HG02970 (cell line): ENCODE data around the gene TRIM48.
"Not testable (repeated sequence)": the region's sequence is repeated elsewhere in the genome, so short reads cannot be mapped to it uniquely, and the experiment has no call there.

ENCODE experiments used
- ATAC-seq: cut with Tn5 transposase; IDR thresholded peaks from one replicate; pipeline ENCODE4 v1.9.1; 2021; ENCODE audit warnings: mild to moderate bottlenecking, moderate library complexity, moderate number of reproducible peaks; ENCODE audit not compliant: unreplicated experiment, low FRiP score

The TRIM48 gene, protein sequence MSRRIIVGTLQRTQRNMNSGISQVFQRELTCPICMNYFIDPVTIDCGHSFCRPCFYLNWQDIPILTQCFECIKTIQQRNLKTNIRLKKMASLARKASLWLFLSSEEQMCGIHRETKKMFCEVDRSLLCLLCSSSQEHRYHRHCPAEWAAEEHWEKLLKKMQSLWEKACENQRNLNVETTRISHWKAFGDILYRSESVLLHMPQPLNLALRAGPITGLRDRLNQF

DNA sequence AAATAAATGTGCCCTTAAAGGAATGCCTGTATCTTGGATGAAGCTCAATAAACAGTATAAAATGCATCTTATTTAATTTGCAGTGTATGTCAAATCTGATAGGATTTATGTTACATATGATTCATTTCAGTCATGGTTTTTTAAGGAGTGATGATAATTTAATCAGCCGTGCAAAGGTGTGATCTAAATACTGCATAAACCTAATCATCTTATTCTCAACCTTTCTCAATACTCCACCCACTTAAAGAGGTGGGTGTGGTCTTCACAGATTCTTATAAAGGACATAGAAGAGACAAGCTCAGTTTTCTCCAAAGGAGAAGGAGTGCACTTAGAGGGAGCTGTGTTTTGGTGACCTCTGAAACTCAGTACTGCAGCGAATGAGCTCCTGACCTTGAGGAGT lies at the start of gene TRIM48:
TSS of gene TRIM48 (plus strand) at position 301 of the 400 bp plus-strand sequence. CDS start 113 bp downstream, outside the sequence.
- ATAC-seq = not testable (repeated sequence)

DNA sequence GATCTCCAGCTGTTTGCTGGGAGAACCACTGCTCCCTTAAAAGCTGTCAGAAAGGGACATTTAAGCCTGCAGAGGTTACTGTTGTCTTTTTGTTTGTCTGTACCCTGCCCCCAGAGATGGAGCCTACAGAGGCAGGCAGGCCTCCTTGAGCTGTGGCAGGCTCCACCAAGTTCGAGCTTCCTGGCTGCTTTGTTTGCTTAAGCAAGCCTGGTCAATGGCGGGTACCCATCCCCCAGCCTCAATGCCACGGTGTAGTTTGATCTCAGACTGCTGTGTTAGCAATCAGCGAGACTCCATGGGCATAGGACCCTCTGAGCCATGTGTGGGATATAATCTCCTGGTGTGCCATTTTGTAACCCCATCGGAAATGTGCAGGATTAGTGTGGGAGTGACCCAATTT lies 23.6 kb upstream of the TRIM48 start:
- ATAC-seq = not testable (repeated sequence)

DNA sequence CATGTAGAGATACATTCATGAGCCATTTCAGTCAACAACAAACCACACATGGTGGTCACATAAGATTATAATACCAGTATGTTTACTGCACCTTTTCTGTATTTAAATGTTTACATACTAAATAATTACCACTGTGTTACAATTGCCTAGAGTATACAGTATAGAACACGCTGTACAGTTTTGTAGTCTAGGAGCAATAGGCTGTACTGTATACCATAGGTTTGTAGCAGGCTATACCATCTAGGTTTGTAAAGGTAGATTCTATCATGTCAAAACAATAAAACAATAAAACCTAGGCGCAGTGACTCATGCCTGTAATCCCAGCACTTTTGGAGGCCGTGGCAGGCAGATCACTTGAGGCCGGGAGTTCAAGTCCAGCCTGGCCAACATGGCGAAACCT lies 1.1 kb downstream of the TRIM48 start:
- ATAC-seq = no peak
